NOMO-1 treated with dmso at 0.1 percent for 144 hours (cell line): ENCODE results near the gene ZFP36.

Experiments used
- DNase-seq: peaks from one replicate; lab custom pipeline; 2025; ENCODE audit not compliant: unreplicated experiment; lab: John Stamatoyannopoulos, UW

Gene ZFP36

GRCh38 chr19:39405958-39406655 is 540 bp upstream of the ZFP36 start:
- DNase-seq: peak; percentile 57

- no peak for DNase-seq
Observed at GRCh38 chr19:39407410-39407659, 688 bp downstream of the ZFP36 start.

- DNase-seq: peak; percentile 24
Observed at GRCh38 chr19:39407660-39408391, 1.2 kb downstream of the ZFP36 start.

GRCh38 chr19:39408392-39409207 is 2.0 kb downstream of the ZFP36 start:
- DNase-seq: no peak

- no peak for DNase-seq
Observed at GRCh38 chr19:39409208-39410016, 2.8 kb downstream of the ZFP36 start.

GRCh38 chr19:39410017-39410830 is 3.6 kb downstream of the ZFP36 start:
- peak; percentile 94 for DNase-seq

GRCh38 chr19:39410831-39411080 is 4.1 kb downstream of the ZFP36 start:
- no peak for DNase-seq

GRCh38 chr19:39411081-39411831 is 4.6 kb downstream of the ZFP36 start:
- peak; percentile 45 for DNase-seq

- peak; percentile 91 for DNase-seq
Observed at GRCh38 chr19:39411832-39412099, 5.1 kb downstream of the ZFP36 start.

GRCh38 chr19:39412100-39412866 is 5.6 kb downstream of the ZFP36 start, which contains the start of gene PLEKHG2:
PLEKHG2 (plus strand) TSS chr19:39412669; CDS start chr19:39414087, 1,418 bp downstream.
- peak; percentile 95 for DNase-seq

- no peak for DNase-seq
Observed at GRCh38 chr19:39412867-39413271, 6.2 kb downstream of the ZFP36 start.

- DNase-seq: no peak
Observed at GRCh38 chr19:39413272-39413910, 6.7 kb downstream of the ZFP36 start.

GRCh38 chr19:39413911-39414608 is 7.4 kb downstream of the ZFP36 start:
- no peak for DNase-seq

GRCh38 chr19:39415111-39416046 is 8.7 kb downstream of the ZFP36 start:
- DNase-seq: no peak

GRCh38 chr19:39416152-39417120 is 9.8 kb downstream of the ZFP36 start:
- no peak for DNase-seq
